Measurements from ENCODE around the gene HOXB7. TPM values are rescaled to one million over a fixed set of nuclear protein-coding genes. Genes with fewer than 3 reads are reported as not detected.

Gene HOXB7
- total RNA-seq, 2 donors from 2014 or later = 1.3 to 1.6 TPM

DNA sequence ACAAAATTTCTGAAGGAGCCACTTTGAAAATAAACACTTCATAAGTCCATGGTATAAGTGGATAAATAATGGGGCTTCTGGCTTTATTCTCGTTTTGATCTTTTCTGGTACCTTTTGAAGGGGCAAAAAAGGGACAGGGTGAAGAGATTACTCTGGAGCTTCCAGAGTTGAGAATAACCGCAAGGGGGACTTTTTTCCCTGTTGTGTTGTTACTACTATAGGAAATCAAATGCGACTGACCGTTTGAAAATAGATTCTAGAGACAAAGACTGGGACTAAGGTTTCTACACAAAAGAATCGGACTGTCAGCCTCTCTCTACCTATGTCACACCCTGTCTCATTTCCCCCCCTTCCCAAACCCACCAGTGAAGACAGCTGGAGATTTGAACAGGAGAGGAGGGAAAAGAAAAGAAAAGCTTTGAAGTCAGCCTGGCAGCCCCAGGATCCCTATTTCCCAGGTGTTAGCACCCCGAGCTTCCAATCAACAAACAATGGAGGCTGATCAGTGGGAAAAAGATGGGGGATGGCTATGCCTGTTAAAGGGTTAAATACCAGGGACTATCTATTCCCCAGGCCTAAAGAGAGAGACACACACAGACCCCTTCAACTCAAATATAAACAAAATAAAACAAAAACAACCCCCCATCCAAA, 41.0 kb downstream of the HOXB7 start:
- Mint-ChIP-seq H3K27me3 (ENCODE audit: low read depth) (peaks cover 8% of the 10 kb centered on the region), H3K36me3 (ENCODE audit: insufficient read depth in 2 of 2) (no peaks in the 10 kb centered on the region), H3K4me1 (ENCODE audit: low read depth) (peaks cover 4% of the 10 kb centered on the region), H3K27ac (no peak overlapping the region), H3K9me3 (no peaks in the 10 kb centered on the region), H3K4me3 (no peak overlapping the region)
- ATAC-seq (replicated peaks in 1 of 2) = no peak
- DNase-seq = no peak

- Mint-ChIP-seq H3K27ac (no peak overlapping the region), H3K27me3 (ENCODE audit: low read depth) (peaks cover 2% of the 10 kb centered on the region), H3K4me1 (ENCODE audit: low read depth) (peaks cover 4% of the 10 kb centered on the region), H3K9me3 (no peaks in the 10 kb centered on the region), H3K36me3 (ENCODE audit: insufficient read depth in 2 of 2) (no peaks in the 10 kb centered on the region), H3K4me3 (no peak overlapping the region)
- DNase-seq = no peak
- no peak for ATAC-seq (replicated peaks in 1 of 2)
Measured at GRCh38 chr17:48569240-48569582, 41.6 kb downstream of the HOXB7 start.

GRCh38 chr17:48568499-48569239, 42.1 kb downstream of the HOXB7 start:
- no peak for ATAC-seq (replicated peaks in 1 of 2)
- no peak for DNase-seq
- Mint-ChIP-seq H3K4me3 (peak overlapping the region; percentile 4 to 53), H3K4me1 (ENCODE audit: low read depth) (peaks cover 4% of the 10 kb centered on the region), H3K9me3 (no peaks in the 10 kb centered on the region), H3K27ac (no peak overlapping the region), H3K27me3 (ENCODE audit: low read depth) (peaks cover 2% of the 10 kb centered on the region), H3K36me3 (ENCODE audit: insufficient read depth in 2 of 2) (no peaks in the 10 kb centered on the region)

DNA sequence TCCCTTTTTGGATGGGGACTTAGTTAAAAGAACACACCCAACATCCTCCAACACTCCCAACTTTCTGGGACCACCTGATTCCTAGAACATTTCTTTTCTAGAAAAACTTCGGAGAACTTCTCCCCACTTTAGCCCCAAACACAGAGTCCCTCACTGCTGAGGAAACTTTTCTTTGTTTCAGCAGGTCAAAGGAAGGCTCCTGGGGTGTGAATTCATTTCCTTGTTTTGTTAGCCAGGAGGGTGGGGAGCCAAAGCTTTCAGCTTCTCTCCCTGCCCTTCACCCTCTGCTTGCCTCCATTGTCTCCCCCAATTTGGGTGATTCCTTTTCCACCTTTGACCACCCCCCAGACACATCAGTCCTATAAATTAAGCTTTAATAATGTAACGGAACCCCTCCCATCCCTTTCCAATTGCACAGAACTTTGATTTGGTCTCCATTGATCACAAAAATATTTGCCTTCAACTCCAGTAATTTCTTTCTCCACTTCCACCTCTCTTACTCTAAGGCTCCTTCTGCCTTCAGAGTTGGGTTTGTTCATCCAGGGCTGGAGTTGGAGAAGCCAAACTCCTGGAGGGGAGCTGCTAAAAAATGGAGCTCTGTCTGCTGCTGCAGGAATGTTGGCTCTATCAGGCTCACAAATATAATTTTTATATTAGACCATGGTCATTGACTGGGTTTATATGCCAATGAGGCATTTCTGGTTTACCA, 43.0 kb downstream of the HOXB7 start:
- Mint-ChIP-seq H3K27ac (no peak overlapping the region), H3K4me1 (ENCODE audit: low read depth) (peaks cover 4% of the 10 kb centered on the region), H3K4me3 (peak overlapping the region in 1 of 2 donors; percentile 53), H3K27me3 (ENCODE audit: low read depth) (peaks cover 10% of the 10 kb centered on the region), H3K9me3 (no peaks in the 10 kb centered on the region), H3K36me3 (ENCODE audit: insufficient read depth in 2 of 2) (no peaks in the 10 kb centered on the region)
- ATAC-seq (replicated peaks in 1 of 2) = no peak
- DNase-seq = no peak

DNA sequence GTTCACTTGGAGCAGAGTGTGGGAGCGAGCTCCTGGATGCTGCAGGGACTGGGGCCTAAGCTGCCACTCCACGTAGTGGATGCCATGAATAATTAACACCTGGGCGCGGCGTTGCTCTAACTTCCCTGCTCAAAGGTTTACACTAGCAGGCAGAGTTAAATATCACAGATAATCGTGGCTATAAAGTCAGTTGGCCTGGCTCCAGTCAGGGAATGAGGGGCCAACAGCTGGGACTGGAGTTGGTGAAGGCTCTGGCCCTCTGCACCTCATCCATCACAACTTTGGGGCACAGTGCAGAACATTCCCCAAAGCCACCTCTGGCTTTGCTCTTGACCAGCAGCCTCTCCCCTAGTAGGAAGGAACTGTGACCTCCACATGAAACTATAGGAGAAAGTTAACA, 43.6 kb downstream of the HOXB7 start:
- H3K36me3 Mint-ChIP-seq (ENCODE audit: insufficient read depth in 2 of 2) = no peaks in the 10 kb centered on the region
- DNase-seq (no peak), ATAC-seq (replicated peaks in 1 of 2) (no peak)
- peaks cover 13% of the 10 kb centered on the region for H3K27me3 Mint-ChIP-seq (ENCODE audit: low read depth)
- H3K4me3 Mint-ChIP-seq = no peak overlapping the region
- H3K4me1 Mint-ChIP-seq (ENCODE audit: low read depth) = peaks cover 4% of the 10 kb centered on the region
- H3K27ac Mint-ChIP-seq = no peak overlapping the region
- H3K9me3 Mint-ChIP-seq = no peaks in the 10 kb centered on the region

GRCh38 chr17:48566717-48567116, 44.1 kb downstream of the HOXB7 start:
- peaks cover 13% of the 10 kb centered on the region for H3K27me3 Mint-ChIP-seq (ENCODE audit: low read depth)
- ATAC-seq (replicated peaks in 1 of 2) = no peak
- no peak for DNase-seq
- H3K36me3 Mint-ChIP-seq (ENCODE audit: insufficient read depth in 2 of 2) = no peaks in the 10 kb centered on the region
- H3K4me1 Mint-ChIP-seq (ENCODE audit: low read depth) = peaks cover 4% of the 10 kb centered on the region
- no peak overlapping the region for H3K4me3 Mint-ChIP-seq
- no peak overlapping the region for H3K27ac Mint-ChIP-seq
- no peaks in the 10 kb centered on the region for H3K9me3 Mint-ChIP-seq

- Mint-ChIP-seq H3K9me3 (no peaks in the 10 kb centered on the region), H3K36me3 (ENCODE audit: insufficient read depth in 2 of 2) (no peaks in the 10 kb centered on the region), H3K27me3 (ENCODE audit: low read depth) (peaks cover 13% of the 10 kb centered on the region), H3K27ac (no peak overlapping the region), H3K4me1 (ENCODE audit: low read depth) (peaks cover 4% of the 10 kb centered on the region), H3K4me3 (no peak overlapping the region)
- ATAC-seq (replicated peaks in 1 of 2) (no peak), DNase-seq (no peak)
Measured at GRCh38 chr17:48565925-48566710, 44.7 kb downstream of the HOXB7 start.

DNA sequence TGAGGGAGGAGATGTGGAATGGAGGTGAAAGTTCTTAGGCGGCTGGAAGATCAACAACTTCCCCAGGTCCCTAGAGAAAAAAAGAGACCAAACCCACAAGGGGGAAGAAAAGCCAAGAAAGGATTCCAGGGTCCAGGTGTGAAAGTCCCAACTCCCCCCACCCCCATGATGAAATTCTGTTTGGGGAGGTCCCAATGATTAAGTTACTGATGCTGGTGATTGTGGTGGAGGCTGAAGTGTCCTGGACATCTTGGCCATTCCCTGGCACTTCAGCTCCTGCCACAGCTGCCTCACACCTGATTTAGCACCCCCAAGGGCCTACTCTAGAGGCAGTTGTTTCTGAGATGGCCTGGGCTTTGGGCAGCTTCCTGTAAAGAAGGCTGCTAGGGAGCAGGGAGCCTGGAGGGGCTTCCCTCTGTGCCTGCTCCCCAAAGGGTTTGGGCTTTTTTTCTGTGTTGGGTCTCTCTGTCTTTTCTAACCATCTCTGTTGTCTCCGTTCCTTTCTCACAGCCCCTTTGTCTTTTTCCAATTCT, 45.7 kb downstream of the HOXB7 start:
- Mint-ChIP-seq H3K4me1 (ENCODE audit: low read depth) (peaks cover 4% of the 10 kb centered on the region), H3K27me3 (ENCODE audit: low read depth) (peaks cover 13% of the 10 kb centered on the region), H3K36me3 (ENCODE audit: insufficient read depth in 2 of 2) (no peaks in the 10 kb centered on the region), H3K4me3 (no peak overlapping the region), H3K9me3 (no peaks in the 10 kb centered on the region), H3K27ac (no peak overlapping the region)
- ATAC-seq (replicated peaks in 1 of 2) (no peak), DNase-seq (no peak)

- Mint-ChIP-seq H3K9me3 (no peaks in the 10 kb centered on the region), H3K27ac (no peak overlapping the region), H3K27me3 (ENCODE audit: low read depth) (peaks cover 13% of the 10 kb centered on the region), H3K4me1 (ENCODE audit: low read depth) (peaks cover 4% of the 10 kb centered on the region), H3K4me3 (peak overlapping the region in 1 of 2 donors; percentile 45), H3K36me3 (ENCODE audit: insufficient read depth in 2 of 2) (no peaks in the 10 kb centered on the region)
- no peak for DNase-seq
- peak in 1 of 2 donors; percentile 21 for ATAC-seq (replicated peaks in 1 of 2)
Measured at GRCh38 chr17:48564188-48565021, 46.4 kb downstream of the HOXB7 start.

- Mint-ChIP-seq H3K4me1 (ENCODE audit: low read depth) (peaks cover 4% of the 10 kb centered on the region), H3K9me3 (no peaks in the 10 kb centered on the region), H3K27ac (no peak overlapping the region), H3K27me3 (ENCODE audit: low read depth) (peaks cover 13% of the 10 kb centered on the region), H3K4me3 (peak overlapping the region in 1 of 2 donors; percentile 35), H3K36me3 (ENCODE audit: insufficient read depth in 2 of 2) (no peaks in the 10 kb centered on the region)
- DNase-seq (no peak), ATAC-seq (replicated peaks in 1 of 2) (no peak)
Measured at GRCh38 chr17:48563867-48564187, 47.0 kb downstream of the HOXB7 start.

GRCh38 chr17:48563385-48563838, 47.4 kb downstream of the HOXB7 start:
- H3K27ac Mint-ChIP-seq = no peak overlapping the region
- H3K4me3 Mint-ChIP-seq = peak overlapping the region in 1 of 2 donors; percentile 35
- no peaks in the 10 kb centered on the region for H3K36me3 Mint-ChIP-seq (ENCODE audit: insufficient read depth in 2 of 2)
- DNase-seq (no peak), ATAC-seq (replicated peaks in 1 of 2) (no peak)
- peaks cover 2% of the 10 kb centered on the region for H3K4me1 Mint-ChIP-seq (ENCODE audit: low read depth)
- no peaks in the 10 kb centered on the region for H3K9me3 Mint-ChIP-seq
- H3K27me3 Mint-ChIP-seq (ENCODE audit: low read depth) = peaks cover 13% of the 10 kb centered on the region

DNA sequence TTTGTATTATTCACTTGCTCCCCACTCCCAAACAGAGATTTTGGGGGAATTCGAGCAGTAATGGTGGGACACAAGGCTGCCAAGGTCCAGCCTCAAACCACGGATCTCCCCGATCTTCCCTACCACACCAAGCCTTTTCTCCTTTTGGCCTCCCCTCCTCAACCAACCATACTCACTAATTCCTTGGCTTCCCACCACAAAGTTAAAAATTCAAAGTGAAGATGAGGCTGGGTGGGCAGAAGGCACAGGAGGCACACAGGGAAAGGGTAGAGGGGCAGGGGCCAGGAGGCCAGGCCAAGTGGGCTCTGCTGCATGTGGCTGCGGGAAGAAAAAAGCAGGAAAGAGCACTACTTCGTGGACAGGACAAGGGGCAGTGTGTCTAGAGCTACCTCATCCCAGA, 47.9 kb downstream of the HOXB7 start:
- no peak overlapping the region for H3K27ac Mint-ChIP-seq
- ATAC-seq (replicated peaks in 1 of 2) = no peak
- no peaks in the 10 kb centered on the region for H3K9me3 Mint-ChIP-seq
- H3K27me3 Mint-ChIP-seq (ENCODE audit: low read depth) = peaks cover 13% of the 10 kb centered on the region
- H3K4me1 Mint-ChIP-seq (ENCODE audit: low read depth) = no peaks in the 10 kb centered on the region
- no peaks in the 10 kb centered on the region for H3K36me3 Mint-ChIP-seq (ENCODE audit: insufficient read depth in 2 of 2)
- DNase-seq = no peak
- no peak overlapping the region for H3K4me3 Mint-ChIP-seq
